Skeletal muscle tissue (tissue), 4 donors: Measurements from ENCODE around the gene GPR55. TPM values are rescaled to one million over a fixed set of nuclear protein-coding genes. Genes with fewer than 3 reads are reported as not detected.

Source experiments
- H3K27ac ChIP-seq: one replicate; pipeline ENCODE4 v1.7.0; 2013; ENCODE audit warnings: mild to moderate bottlenecking, low read depth, low read length, inconsistent platforms
- H3K27me3 ChIP-seq, 3 donors: one replicate each; pipeline ENCODE4 v1.7.0; 2013; ENCODE audit warnings: low read length in 3 of 3; ENCODE audit not compliant: control insufficient read depth in 3 of 3, insufficient read depth in 3 of 3
- H3K36me3 ChIP-seq, 3 donors: one replicate each; pipeline ENCODE4 v1.7.0; 2013; ENCODE audit warnings: low read length in 3 of 3; ENCODE audit not compliant: control insufficient read depth in 3 of 3, insufficient read depth in 3 of 3
- H3K4me1 ChIP-seq, 3 donors: one replicate each; pipeline ENCODE4 v1.7.0; 2013; ENCODE audit warnings: low read length in 3 of 3, mild to moderate bottlenecking in 3 of 3; ENCODE audit not compliant: control insufficient read depth in 3 of 3, insufficient read depth in 3 of 3
- H3K4me3 ChIP-seq, 3 donors: one replicate each; pipeline ENCODE4 v1.7.0; 2013; ENCODE audit warnings: low read length in 3 of 3
- H3K9ac ChIP-seq, 3 donors: one replicate each; pipeline ENCODE4 v1.7.0; 2013; ENCODE audit warnings: low read length in 3 of 3, mild to moderate bottlenecking in 3 of 3, moderate library complexity in 2 of 3, low read depth in 1 of 3
- H3K9me3 ChIP-seq, 3 donors: one replicate each; pipeline ENCODE4 v1.7.0; 2013; ENCODE audit warnings: low read length in 3 of 3; ENCODE audit not compliant: control insufficient read depth in 3 of 3
- total RNA-seq: library from RNA; depleted of rRNA; stranded (reverse); fragments of >200 nt; gene quantifications from one replicate; pipeline ENCODE4 v1.2.3, GENCODE V29; 2014
- donor health status: Osteomylitis.

The GPR55 gene
- total RNA-seq, 1 donor from 2014 or later, result not detected

GRCh38 chr2:230935130-230935430, 10.0 kb upstream of the GPR55 start:
- H3K4me1 ChIP-seq, result peaks cover 2 to 6% (median 2%) of the 10 kb centered on the region in 3 donors
- peaks cover 0 to 3% (median 0%) of the 10 kb centered on the region in 3 donors for H3K9me3 ChIP-seq
- H3K36me3 ChIP-seq, result no peaks in the 10 kb centered on the region
- no peak overlapping the region for H3K9ac ChIP-seq
- no peak overlapping the region for H3K4me3 ChIP-seq
- H3K27ac ChIP-seq, result no peak overlapping the region
- H3K27me3 ChIP-seq, result peaks cover 2 to 20% (median 11%) of the 10 kb centered on the region in 3 donors

- no peak overlapping the region for H3K4me3 ChIP-seq
- peaks cover 0 to 3% (median 0%) of the 10 kb centered on the region in 3 donors for H3K9me3 ChIP-seq
- no peak overlapping the region for H3K27ac ChIP-seq
- H3K36me3 ChIP-seq, result no peaks in the 10 kb centered on the region
- H3K9ac ChIP-seq, result no peak overlapping the region
- H3K4me1 ChIP-seq, result peaks cover 2 to 6% (median 2%) of the 10 kb centered on the region in 3 donors
- peaks cover 2 to 18% (median 11%) of the 10 kb centered on the region in 3 donors for H3K27me3 ChIP-seq
These were observed 9.4 kb upstream of the GPR55 start for GRCh38 chr2:230934231-230935129.

- peaks cover 0 to 3% (median 0%) of the 10 kb centered on the region in 3 donors for H3K9me3 ChIP-seq
- peaks cover 2 to 6% (median 2%) of the 10 kb centered on the region in 3 donors for H3K4me1 ChIP-seq
- no peaks in the 10 kb centered on the region for H3K36me3 ChIP-seq
- no peak overlapping the region for H3K4me3 ChIP-seq
- H3K27me3 ChIP-seq, result peaks cover 0 to 18% (median 11%) of the 10 kb centered on the region in 3 donors
- H3K9ac ChIP-seq, result no peak overlapping the region
- H3K27ac ChIP-seq, result no peak overlapping the region
These were observed 8.6 kb upstream of the GPR55 start for GRCh38 chr2:230933521-230934180.

- Histone ChIP-seq H3K9me3 (peaks cover 0 to 3% (median 0%) of the 10 kb centered on the region in 3 donors), H3K27ac (no peak overlapping the region), H3K27me3 (peaks cover 0 to 24% (median 11%) of the 10 kb centered on the region in 3 donors), H3K9ac (no peak overlapping the region), H3K36me3 (no peaks in the 10 kb centered on the region), H3K4me1 (peaks cover 2 to 6% (median 2%) of the 10 kb centered on the region in 3 donors), H3K4me3 (no peak overlapping the region)
These were observed 7.8 kb upstream of the GPR55 start for GRCh38 chr2:230932556-230933511.

GRCh38 chr2:230931556-230932231, 6.7 kb upstream of the GPR55 start:
- no peak overlapping the region for H3K9ac ChIP-seq
- H3K9me3 ChIP-seq, result no peaks in the 10 kb centered on the region
- H3K27ac ChIP-seq, result no peak overlapping the region
- H3K27me3 ChIP-seq, result peaks cover 0 to 26% (median 11%) of the 10 kb centered on the region in 3 donors
- H3K4me1 ChIP-seq, result peaks cover 2 to 6% (median 2%) of the 10 kb centered on the region in 3 donors
- no peaks in the 10 kb centered on the region for H3K36me3 ChIP-seq
- H3K4me3 ChIP-seq, result no peak overlapping the region

- no peak overlapping the region for H3K27ac ChIP-seq
- peaks cover 0 to 26% (median 11%) of the 10 kb centered on the region in 3 donors for H3K27me3 ChIP-seq
- H3K4me3 ChIP-seq, result no peak overlapping the region
- no peaks in the 10 kb centered on the region for H3K9me3 ChIP-seq
- H3K4me1 ChIP-seq, result peaks cover 2 to 6% (median 2%) of the 10 kb centered on the region in 3 donors
- H3K36me3 ChIP-seq, result no peaks in the 10 kb centered on the region
- no peak overlapping the region for H3K9ac ChIP-seq
These were observed 6.0 kb upstream of the GPR55 start for GRCh38 chr2:230930928-230931555.

GRCh38 chr2:230930149-230930780, 5.2 kb upstream of the GPR55 start:
- H3K4me1 ChIP-seq, result peaks cover 2 to 6% (median 2%) of the 10 kb centered on the region in 3 donors
- H3K9me3 ChIP-seq, result no peaks in the 10 kb centered on the region
- H3K36me3 ChIP-seq, result no peaks in the 10 kb centered on the region
- peaks cover 0 to 26% (median 10%) of the 10 kb centered on the region in 3 donors for H3K27me3 ChIP-seq
- no peak overlapping the region for H3K9ac ChIP-seq
- H3K4me3 ChIP-seq, result no peak overlapping the region
- no peak overlapping the region for H3K27ac ChIP-seq

- Histone ChIP-seq H3K9me3 (no peaks in the 10 kb centered on the region), H3K36me3 (no peaks in the 10 kb centered on the region), H3K27me3 (peaks cover 0 to 21% (median 12%) of the 10 kb centered on the region in 3 donors), H3K27ac (no peak overlapping the region), H3K4me1 (peaks cover 2 to 6% (median 2%) of the 10 kb centered on the region in 3 donors), H3K9ac (no peak overlapping the region), H3K4me3 (no peak overlapping the region)
These were observed 4.5 kb upstream of the GPR55 start for GRCh38 chr2:230929381-230930148.
